ENCODE measurements around the gene SARM1. TPM values are rescaled to one million over a fixed set of nuclear protein-coding genes. Genes with fewer than 3 reads are reported as not detected.

The SARM1 gene
- polyA plus RNA-seq, 4 donors = 11.7 to 16.6 (median 15.0) TPM

GRCh38 chr17:28391401-28391800 is 19.9 kb downstream of the SARM1 start:
- DNase-seq (ENCODE audit: low read depth in 4 of 4, low spot score in 2 of 4) = no peak

- DNase-seq (ENCODE audit: low read depth in 4 of 4, low spot score in 2 of 4) = no peak
These were observed 21.0 kb downstream of the SARM1 start for GRCh38 chr17:28392491-28392890.

GRCh38 chr17:28394337-28395116 is 23.0 kb downstream of the SARM1 start:
- DNase-seq (ENCODE audit: low read depth in 4 of 4, low spot score in 2 of 4) = no peak

- no peak for DNase-seq (ENCODE audit: low read depth in 4 of 4, low spot score in 2 of 4)
These were observed 23.9 kb downstream of the SARM1 start for GRCh38 chr17:28395426-28395825.

- no peak for DNase-seq (ENCODE audit: low read depth in 4 of 4, low spot score in 2 of 4)
These were observed 24.5 kb downstream of the SARM1 start for GRCh38 chr17:28395968-28396367.

GRCh38 chr17:28396635-28397239 is 25.2 kb downstream of the SARM1 start:
- DNase-seq (ENCODE audit: low read depth in 4 of 4, low spot score in 2 of 4) = no peak

- DNase-seq (ENCODE audit: low read depth in 4 of 4, low spot score in 2 of 4) = no peak
These were observed 25.8 kb downstream of the SARM1 start for GRCh38 chr17:28397275-28397674.

- DNase-seq (ENCODE audit: low read depth in 4 of 4, low spot score in 2 of 4) = no peak
These were observed 26.3 kb downstream of the SARM1 start for GRCh38 chr17:28397687-28398279.

- DNase-seq (ENCODE audit: low read depth in 4 of 4, low spot score in 2 of 4) = no peak
These were observed 26.9 kb downstream of the SARM1 start for GRCh38 chr17:28398280-28398981.

GRCh38 chr17:28399808-28400207 is 28.3 kb downstream of the SARM1 start:
- no peak for DNase-seq (ENCODE audit: low read depth in 4 of 4, low spot score in 2 of 4)

GRCh38 chr17:28402224-28402630 is 30.7 kb downstream of the SARM1 start:
- DNase-seq (ENCODE audit: low read depth in 4 of 4, low spot score in 2 of 4) = no peak

- DNase-seq (ENCODE audit: low read depth in 4 of 4, low spot score in 2 of 4) = no peak
These were observed 31.4 kb downstream of the SARM1 start for GRCh38 chr17:28402844-28403243.

- no peak for DNase-seq (ENCODE audit: low read depth in 4 of 4, low spot score in 2 of 4)
These were observed 32.5 kb downstream of the SARM1 start for GRCh38 chr17:28404007-28404406.

- DNase-seq (ENCODE audit: low read depth in 4 of 4, low spot score in 2 of 4) = no peak
These were observed 32.9 kb downstream of the SARM1 start for GRCh38 chr17:28404461-28404811.

- no peak for DNase-seq (ENCODE audit: low read depth in 4 of 4, low spot score in 2 of 4)
These were observed 33.5 kb downstream of the SARM1 start for GRCh38 chr17:28404812-28405570.

- peak in 1 of 4 donors; percentile 29 for DNase-seq (ENCODE audit: low read depth in 4 of 4, low spot score in 2 of 4)
These were observed 34.4 kb downstream of the SARM1 start, which contains the start of gene SLC46A1 for GRCh38 chr17:28405632-28406472. TSS of gene SLC46A1 (minus strand) at chr17:28406212. CDS start at chr17:28406114, 98 bp downstream.

GRCh38 chr17:28406473-28406814 is 35.0 kb downstream of the SARM1 start:
- DNase-seq (ENCODE audit: low read depth in 4 of 4, low spot score in 2 of 4) = no peak

- DNase-seq (ENCODE audit: low read depth in 4 of 4, low spot score in 2 of 4) = no peak
These were observed 35.9 kb downstream of the SARM1 start for GRCh38 chr17:28407130-28407973.

GRCh38 chr17:28407974-28408306 is 36.4 kb downstream of the SARM1 start:
- DNase-seq (ENCODE audit: low read depth in 4 of 4, low spot score in 2 of 4) = no peak

All from left renal cortex interstitium (tissue), 4 donors.